ENCODE data around the gene MIF.

Gene MIF

DNA sequence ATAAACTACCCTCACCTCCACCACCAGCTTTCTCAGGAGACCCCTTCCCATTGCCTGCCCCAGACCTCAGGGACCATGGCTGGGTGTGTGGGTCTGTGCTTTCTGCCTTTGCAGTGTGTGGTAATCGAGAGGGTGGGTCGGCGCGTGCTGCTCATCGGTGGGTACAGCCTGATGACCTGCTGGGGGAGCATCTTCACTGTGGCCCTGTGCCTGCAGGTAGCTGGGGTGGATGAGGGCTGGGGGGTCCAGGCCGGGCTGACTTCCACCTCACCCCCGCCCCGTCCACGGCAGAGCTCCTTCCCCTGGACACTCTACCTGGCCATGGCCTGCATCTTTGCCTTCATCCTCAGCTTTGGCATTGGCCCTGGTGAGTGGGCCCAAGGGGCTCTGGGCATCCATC, 10.5 kb upstream of the MIF start:
- H3K4me2 ChIP-seq (ENCODE audit: low read length): no peak overlapping the region
- H3K4me1 ChIP-seq (ENCODE audit: control insufficient read depth, insufficient read depth, low read length): peaks cover 9% of the 10 kb centered on the region
- H3K9me3 ChIP-seq (replicated peaks; ENCODE audit: low read length): no peaks in the 10 kb centered on the region
- no peaks in the 10 kb centered on the region for H3K27me3 ChIP-seq (ENCODE audit: control insufficient read depth, insufficient read depth, low read length)
- H3K4me3 ChIP-seq (ENCODE audit: low read length): no peak overlapping the region
- no peak overlapping the region for H3K9ac ChIP-seq (ENCODE audit: low read depth, low read length)
- peaks cover 4% of the 10 kb centered on the region for H3K36me3 ChIP-seq (ENCODE audit: insufficient read depth, low read length)

- no peaks in the 10 kb centered on the region for H3K27me3 ChIP-seq (ENCODE audit: control insufficient read depth, insufficient read depth, low read length)
- no peak overlapping the region for H3K9ac ChIP-seq (ENCODE audit: low read depth, low read length)
- peaks cover 13% of the 10 kb centered on the region for H3K4me1 ChIP-seq (ENCODE audit: control insufficient read depth, insufficient read depth, low read length)
- H3K4me2 ChIP-seq (ENCODE audit: low read length): no peak overlapping the region
- peaks cover 4% of the 10 kb centered on the region for H3K36me3 ChIP-seq (ENCODE audit: insufficient read depth, low read length)
- no peaks in the 10 kb centered on the region for H3K9me3 ChIP-seq (replicated peaks; ENCODE audit: low read length)
- no peak overlapping the region for H3K4me3 ChIP-seq (ENCODE audit: low read length)
These were observed 10.0 kb upstream of the MIF start for GRCh38 chr22:23884140-23884539.

DNA sequence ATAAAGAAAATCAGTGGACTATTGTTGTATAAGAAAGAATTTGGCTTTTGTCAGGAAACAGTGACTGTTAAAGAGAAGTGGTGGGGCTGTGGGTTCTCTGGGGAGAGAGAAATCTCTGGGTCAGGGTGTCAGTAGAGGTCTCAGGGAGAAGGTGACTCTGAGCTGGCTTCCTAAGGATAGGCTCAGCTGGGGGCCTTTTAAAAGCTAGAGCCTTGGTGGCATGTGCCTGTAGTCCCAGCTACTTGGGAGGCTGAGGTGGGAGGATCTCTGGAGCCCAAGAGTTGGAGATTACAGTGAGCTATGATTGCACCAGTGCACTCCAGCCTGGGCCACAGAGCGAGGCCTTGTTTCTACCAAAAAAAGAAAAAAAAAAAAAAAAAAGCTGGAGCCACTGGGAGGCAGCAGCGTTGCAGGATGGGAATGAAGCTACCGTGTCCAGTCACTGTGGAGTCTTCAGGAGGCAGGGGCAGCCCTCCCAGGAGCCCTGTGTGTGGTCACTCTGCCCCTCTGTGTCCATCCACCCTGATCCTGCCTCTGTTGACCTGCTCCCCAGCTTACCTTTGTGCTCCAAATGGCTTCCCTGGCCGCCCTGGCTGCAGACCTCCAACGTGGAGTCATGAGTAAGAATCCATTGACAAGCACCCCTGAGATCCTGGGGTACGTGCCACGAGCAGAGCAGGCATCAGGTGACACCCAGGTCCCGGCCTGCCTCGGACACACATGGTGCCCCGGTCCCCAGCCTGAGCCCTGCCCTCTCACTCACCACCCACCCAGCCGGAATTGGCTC, 5.4 kb upstream of the MIF start:
- peak overlapping the region; percentile 22 for H3K4me2 ChIP-seq (ENCODE audit: low read length)
- H3K9me3 ChIP-seq (replicated peaks; ENCODE audit: low read length): no peaks in the 10 kb centered on the region
- no peak overlapping the region for H3K4me3 ChIP-seq (ENCODE audit: low read length)
- H3K4me1 ChIP-seq (ENCODE audit: control insufficient read depth, insufficient read depth, low read length): peaks cover 19% of the 10 kb centered on the region
- H3K36me3 ChIP-seq (ENCODE audit: insufficient read depth, low read length): no peaks in the 10 kb centered on the region
- peak overlapping the region; percentile 70 for H3K9ac ChIP-seq (ENCODE audit: low read depth, low read length)
- no peaks in the 10 kb centered on the region for H3K27me3 ChIP-seq (ENCODE audit: control insufficient read depth, insufficient read depth, low read length)

- Histone ChIP-seq H3K27me3 (ENCODE audit: control insufficient read depth, insufficient read depth, low read length) (no peaks in the 10 kb centered on the region), H3K36me3 (ENCODE audit: insufficient read depth, low read length) (no peaks in the 10 kb centered on the region), H3K4me2 (ENCODE audit: low read length) (no peak overlapping the region), H3K4me1 (ENCODE audit: control insufficient read depth, insufficient read depth, low read length) (peaks cover 20% of the 10 kb centered on the region), H3K4me3 (ENCODE audit: low read length) (no peak overlapping the region), H3K9ac (ENCODE audit: low read depth, low read length) (no peak overlapping the region), H3K9me3 (replicated peaks; ENCODE audit: low read length) (no peaks in the 10 kb centered on the region)
These were observed 4.6 kb upstream of the MIF start for GRCh38 chr22:23889620-23890019.

DNA sequence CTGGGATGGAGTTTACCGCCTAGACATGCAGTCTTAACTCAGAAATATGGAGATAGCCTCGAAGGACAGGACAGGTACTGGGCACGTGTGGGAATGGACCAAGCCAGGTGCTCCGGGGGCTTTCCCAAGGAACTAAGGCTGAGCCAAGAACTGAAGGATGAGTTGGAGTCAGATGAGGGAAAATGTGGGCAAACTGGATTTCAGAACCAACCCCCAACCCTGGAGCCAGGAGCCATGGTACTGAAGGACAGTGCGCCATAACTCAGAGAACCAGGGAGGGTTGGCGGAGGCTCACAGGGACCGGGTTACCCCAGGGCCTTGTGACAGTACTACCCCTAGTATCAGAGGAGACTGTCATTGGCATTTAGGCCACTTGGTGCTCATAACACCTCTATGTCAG, 2.5 kb upstream of the MIF start:
- peaks cover 13% of the 10 kb centered on the region for H3K36me3 ChIP-seq (ENCODE audit: insufficient read depth, low read length)
- H3K9me3 ChIP-seq (replicated peaks; ENCODE audit: low read length): no peaks in the 10 kb centered on the region
- no peaks in the 10 kb centered on the region for H3K27me3 ChIP-seq (ENCODE audit: control insufficient read depth, insufficient read depth, low read length)
- no peak overlapping the region for H3K4me2 ChIP-seq (ENCODE audit: low read length)
- H3K9ac ChIP-seq (ENCODE audit: low read depth, low read length): no peak overlapping the region
- H3K4me1 ChIP-seq (ENCODE audit: control insufficient read depth, insufficient read depth, low read length): peaks cover 29% of the 10 kb centered on the region
- no peak overlapping the region for H3K4me3 ChIP-seq (ENCODE audit: low read length)

DNA sequence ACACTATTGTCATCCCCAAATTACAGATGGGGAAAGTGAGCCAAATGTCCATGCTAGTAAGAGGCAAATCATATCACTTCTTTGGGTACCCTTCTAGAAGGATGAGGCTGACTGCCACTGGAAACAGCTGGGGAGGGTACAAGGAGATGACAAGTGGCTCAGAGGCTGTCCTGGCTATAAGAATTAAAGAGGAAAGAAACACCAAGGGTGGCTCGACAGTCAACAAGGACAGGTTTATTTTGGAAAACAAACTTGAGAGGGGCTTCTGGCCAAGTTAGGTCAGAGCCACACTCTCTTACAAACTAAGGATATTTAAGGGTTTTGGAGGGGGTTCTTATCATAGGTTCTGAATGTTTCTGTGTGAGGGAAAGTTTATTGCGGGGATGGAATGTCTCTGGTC, 2.1 kb upstream of the MIF start:
- H3K9ac ChIP-seq (ENCODE audit: low read depth, low read length): no peak overlapping the region
- H3K4me1 ChIP-seq (ENCODE audit: control insufficient read depth, insufficient read depth, low read length): peaks cover 29% of the 10 kb centered on the region
- H3K4me3 ChIP-seq (ENCODE audit: low read length): no peak overlapping the region
- H3K4me2 ChIP-seq (ENCODE audit: low read length): no peak overlapping the region
- H3K36me3 ChIP-seq (ENCODE audit: insufficient read depth, low read length): peaks cover 17% of the 10 kb centered on the region
- no peaks in the 10 kb centered on the region for H3K27me3 ChIP-seq (ENCODE audit: control insufficient read depth, insufficient read depth, low read length)
- no peaks in the 10 kb centered on the region for H3K9me3 ChIP-seq (replicated peaks; ENCODE audit: low read length)

DNA sequence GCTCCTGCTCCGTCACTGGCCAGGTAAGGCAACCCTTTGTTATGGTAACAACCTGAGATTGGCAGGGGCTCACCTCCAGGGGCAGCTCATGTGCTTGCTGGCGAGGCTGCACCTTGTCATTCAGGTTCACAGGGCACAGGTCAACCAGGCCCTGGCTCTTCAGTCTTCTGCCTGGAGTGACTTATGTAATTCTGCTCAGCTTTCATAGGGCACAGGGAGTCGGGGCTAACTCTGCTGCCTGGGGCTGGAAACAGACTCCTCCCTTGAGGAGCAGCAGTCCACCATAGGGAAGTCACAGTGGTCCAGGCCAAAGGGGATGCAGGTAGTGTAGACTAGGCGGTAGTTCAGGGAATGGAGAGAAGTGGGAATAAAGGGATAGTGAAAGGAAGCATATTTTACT, 1.5 kb upstream of the MIF start:
- H3K27me3 ChIP-seq (ENCODE audit: control insufficient read depth, insufficient read depth, low read length): no peaks in the 10 kb centered on the region

DNA sequence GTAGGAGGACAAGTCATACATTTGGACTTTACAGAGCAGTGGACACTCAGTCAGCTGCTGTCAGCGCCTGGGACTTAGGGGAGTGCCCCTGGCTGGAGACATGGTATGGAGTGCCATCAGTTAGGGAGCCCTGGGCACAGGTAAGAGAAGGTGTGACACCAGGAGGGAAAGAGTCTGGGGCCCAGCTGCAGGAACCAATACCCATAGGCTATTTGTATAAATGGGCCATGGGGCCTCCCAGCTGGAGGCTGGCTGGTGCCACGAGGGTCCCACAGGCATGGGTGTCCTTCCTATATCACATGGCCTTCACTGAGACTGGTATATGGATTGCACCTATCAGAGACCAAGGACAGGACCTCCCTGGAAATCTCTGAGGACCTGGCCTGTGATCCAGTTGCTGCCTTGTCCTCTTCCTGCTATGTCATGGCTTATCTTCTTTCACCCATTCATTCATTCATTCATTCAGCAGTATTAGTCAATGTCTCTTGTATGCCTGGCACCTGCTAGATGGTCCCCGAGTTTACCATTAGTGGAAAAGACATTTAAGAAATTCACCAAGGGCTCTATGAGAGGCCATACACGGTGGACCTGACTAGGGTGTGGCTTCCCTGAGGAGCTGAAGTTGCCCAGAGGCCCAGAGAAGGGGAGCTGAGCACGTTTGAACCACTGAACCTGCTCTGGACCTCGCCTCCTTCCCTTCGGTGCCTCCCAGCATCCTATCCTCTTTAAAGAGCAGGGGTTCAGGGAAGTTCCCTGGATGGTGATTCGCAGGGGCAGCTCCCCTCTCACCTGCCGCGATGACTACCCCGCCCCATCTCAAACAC, 850 bp upstream of the MIF start:
- Histone ChIP-seq H3K4me1 (ENCODE audit: control insufficient read depth, insufficient read depth, low read length) (peaks cover 23% of the 10 kb centered on the region), H3K4me2 (ENCODE audit: low read length) (peak overlapping the region; percentile 97), H3K9ac (ENCODE audit: low read depth, low read length) (peak overlapping the region; percentile 89), H3K27me3 (ENCODE audit: control insufficient read depth, insufficient read depth, low read length) (no peaks in the 10 kb centered on the region), H3K9me3 (replicated peaks; ENCODE audit: low read length) (no peaks in the 10 kb centered on the region), H3K36me3 (ENCODE audit: insufficient read depth, low read length) (peaks cover 19% of the 10 kb centered on the region), H3K4me3 (ENCODE audit: low read length) (peak overlapping the region; percentile 95)

More for the DNA sequence above, 1.5 kb upstream of the MIF start:
- Histone ChIP-seq H3K9ac (ENCODE audit: low read depth, low read length) (no peak overlapping the region), H3K4me1 (ENCODE audit: control insufficient read depth, insufficient read depth, low read length) (peaks cover 29% of the 10 kb centered on the region), H3K36me3 (ENCODE audit: insufficient read depth, low read length) (peaks cover 19% of the 10 kb centered on the region), H3K4me3 (ENCODE audit: low read length) (no peak overlapping the region), H3K4me2 (ENCODE audit: low read length) (no peak overlapping the region), H3K9me3 (replicated peaks; ENCODE audit: low read length) (no peaks in the 10 kb centered on the region)

DNA sequence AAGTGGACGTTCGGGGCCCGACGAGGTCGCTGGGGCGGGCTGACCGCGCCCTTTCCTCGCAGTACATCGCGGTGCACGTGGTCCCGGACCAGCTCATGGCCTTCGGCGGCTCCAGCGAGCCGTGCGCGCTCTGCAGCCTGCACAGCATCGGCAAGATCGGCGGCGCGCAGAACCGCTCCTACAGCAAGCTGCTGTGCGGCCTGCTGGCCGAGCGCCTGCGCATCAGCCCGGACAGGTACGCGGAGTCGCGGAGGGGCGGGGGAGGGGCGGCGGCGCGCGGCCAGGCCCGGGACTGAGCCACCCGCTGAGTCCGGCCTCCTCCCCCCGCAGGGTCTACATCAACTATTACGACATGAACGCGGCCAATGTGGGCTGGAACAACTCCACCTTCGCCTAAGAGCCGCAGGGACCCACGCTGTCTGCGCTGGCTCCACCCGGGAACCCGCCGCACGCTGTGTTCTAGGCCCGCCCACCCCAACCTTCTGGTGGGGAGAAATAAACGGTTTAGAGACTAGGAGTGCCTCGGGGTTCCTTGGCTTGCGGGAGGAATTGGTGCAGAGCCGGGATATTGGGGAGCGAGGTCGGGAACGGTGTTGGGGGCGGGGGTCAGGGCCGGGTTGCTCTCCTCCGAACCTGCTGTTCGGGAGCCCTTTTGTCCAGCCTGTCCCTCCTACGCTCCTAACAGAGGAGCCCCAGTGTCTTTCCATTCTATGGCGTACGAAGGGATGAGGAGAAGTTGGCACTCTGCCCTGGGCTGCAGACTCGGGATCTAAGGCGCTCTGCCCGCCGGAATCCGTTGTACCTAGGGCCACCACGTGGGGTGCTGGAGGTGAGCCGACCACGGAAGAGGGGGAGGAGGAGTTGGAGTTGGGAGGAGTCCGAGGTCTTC, 771 bp downstream of the MIF start:
- no peaks in the 10 kb centered on the region for H3K27me3 ChIP-seq (ENCODE audit: control insufficient read depth, insufficient read depth, low read length)
- peak overlapping the region; percentile 95 for H3K4me3 ChIP-seq (ENCODE audit: low read length)
- peaks cover 19% of the 10 kb centered on the region for H3K36me3 ChIP-seq (ENCODE audit: insufficient read depth, low read length)
- H3K4me1 ChIP-seq (ENCODE audit: control insufficient read depth, insufficient read depth, low read length): peaks cover 14% of the 10 kb centered on the region
- peak overlapping the region; percentile 89 for H3K9ac ChIP-seq (ENCODE audit: low read depth, low read length)
- H3K9me3 ChIP-seq (replicated peaks; ENCODE audit: low read length): no peaks in the 10 kb centered on the region
- H3K4me2 ChIP-seq (ENCODE audit: low read length): peak overlapping the region; percentile 97

- Histone ChIP-seq H3K4me3 (ENCODE audit: low read length) (peak overlapping the region; percentile 95), H3K4me2 (ENCODE audit: low read length) (peak overlapping the region; percentile 97), H3K9me3 (replicated peaks; ENCODE audit: low read length) (no peaks in the 10 kb centered on the region), H3K4me1 (ENCODE audit: control insufficient read depth, insufficient read depth, low read length) (peaks cover 14% of the 10 kb centered on the region), H3K9ac (ENCODE audit: low read depth, low read length) (peak overlapping the region; percentile 89), H3K36me3 (ENCODE audit: insufficient read depth, low read length) (peaks cover 19% of the 10 kb centered on the region), H3K27me3 (ENCODE audit: control insufficient read depth, insufficient read depth, low read length) (no peaks in the 10 kb centered on the region)
These were observed 1.5 kb downstream of the MIF start for GRCh38 chr22:23895599-23896144.

GRCh38 chr22:23896166-23896522, 2.0 kb downstream of the MIF start:
- Histone ChIP-seq H3K9ac (ENCODE audit: low read depth, low read length) (peak overlapping the region; percentile 89), H3K27me3 (ENCODE audit: control insufficient read depth, insufficient read depth, low read length) (no peaks in the 10 kb centered on the region), H3K4me1 (ENCODE audit: control insufficient read depth, insufficient read depth, low read length) (peaks cover 14% of the 10 kb centered on the region), H3K36me3 (ENCODE audit: insufficient read depth, low read length) (peaks cover 19% of the 10 kb centered on the region), H3K4me3 (ENCODE audit: low read length) (peak overlapping the region; percentile 95), H3K4me2 (ENCODE audit: low read length) (peak overlapping the region; percentile 97), H3K9me3 (replicated peaks; ENCODE audit: low read length) (no peaks in the 10 kb centered on the region)

Data from skeletal muscle satellite cell (primary cell).